Left lobe of liver (tissue), 2 donors: Measurements from ENCODE around the gene NCOA5. TPM values are rescaled to one million over a fixed set of nuclear protein-coding genes. Genes with fewer than 3 reads are reported as not detected.
A peak's percentile ranks its signal among the peaks of the same experiment; 100 is the strongest.

Experiments
- ATAC-seq: fragments of 200-7000 bp; cut with Tn5 transposase; one replicate; pipeline ENCODE4 v1.9.1; 2020; ENCODE audit warnings: mild to moderate bottlenecking, moderate library complexity
- DNase-seq: peaks from one replicate; pipeline ENCODE4 v3.0.0-alpha.2; 2020; ENCODE audit warnings: low spot score
- total RNA-seq: library from RNA; stranded (reverse); gene quantifications from one replicate; pipeline ENCODE4 v1.2.1, GENCODE V29; 2021
- donor health status: DM: no; HTN: no; CAD: no; lungs with moderate emphysema.
- donor health status: DM: no; HTN: yes; CAD: no.

The NCOA5 gene
- total RNA-seq, 1 donor from 2014 or later: 8.2 TPM

DNA sequence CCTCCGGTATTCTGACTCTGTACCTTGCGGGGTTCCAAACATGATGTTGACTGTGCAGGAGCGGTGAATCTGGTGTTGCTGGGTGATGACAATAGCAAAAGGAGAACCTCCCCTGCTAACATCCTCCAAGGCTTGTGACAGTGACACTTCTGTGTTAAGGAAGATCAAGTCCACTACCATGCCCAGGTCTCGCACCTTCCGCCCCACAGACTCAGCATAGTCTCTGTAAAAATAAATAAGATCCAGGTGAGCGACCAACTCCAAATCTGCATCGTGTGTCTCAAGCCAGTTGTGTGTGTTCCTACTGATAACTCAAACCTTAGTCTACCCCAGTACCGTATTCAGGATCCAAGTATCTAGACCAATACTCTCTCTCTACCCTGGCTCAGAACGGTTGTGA is 24.8 kb downstream of the NCOA5 start:
- ATAC-seq: no peak
- no peak for DNase-seq

DNA sequence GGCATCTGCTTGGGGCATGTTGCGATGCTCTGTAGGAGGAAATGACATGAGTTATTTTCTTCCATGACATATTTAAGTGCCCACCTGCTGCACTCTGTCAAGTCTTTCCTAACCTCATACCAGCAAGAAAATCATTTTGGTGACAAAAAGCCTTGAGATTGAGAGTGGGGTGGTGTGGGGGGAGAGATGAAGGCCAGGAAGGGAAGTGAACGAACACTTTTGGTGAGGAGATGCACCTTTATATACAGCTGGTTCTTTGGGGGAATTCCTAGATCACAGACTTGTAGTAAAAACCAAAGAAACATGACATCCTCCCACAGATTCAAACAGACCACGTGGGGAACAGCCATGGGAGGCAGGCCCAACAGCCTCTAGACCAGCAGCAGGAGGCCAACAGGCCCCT is 26.1 kb downstream of the NCOA5 start:
- DNase-seq: no peak
- no peak for ATAC-seq

DNA sequence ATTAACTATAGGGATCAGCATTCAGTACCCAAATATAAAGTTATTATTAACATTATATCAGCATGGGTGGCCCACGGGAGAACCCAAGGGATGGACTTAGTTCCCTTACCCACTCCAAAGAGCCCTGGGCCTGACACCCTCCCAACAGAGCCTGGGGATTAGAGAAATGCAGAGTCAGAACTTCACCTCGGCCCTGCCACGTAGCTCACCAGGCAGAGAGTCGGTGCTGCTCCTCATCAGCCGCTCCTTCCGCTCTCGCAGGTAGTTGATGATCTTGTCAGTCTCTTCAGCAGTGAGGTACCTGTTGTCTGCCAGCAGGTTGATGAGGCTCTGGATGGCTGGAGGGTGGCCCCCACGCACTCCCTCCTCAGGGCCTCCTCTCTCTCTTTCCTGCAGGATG is 26.6 kb downstream of the NCOA5 start:
- ATAC-seq (no peak), DNase-seq (no peak)

DNA sequence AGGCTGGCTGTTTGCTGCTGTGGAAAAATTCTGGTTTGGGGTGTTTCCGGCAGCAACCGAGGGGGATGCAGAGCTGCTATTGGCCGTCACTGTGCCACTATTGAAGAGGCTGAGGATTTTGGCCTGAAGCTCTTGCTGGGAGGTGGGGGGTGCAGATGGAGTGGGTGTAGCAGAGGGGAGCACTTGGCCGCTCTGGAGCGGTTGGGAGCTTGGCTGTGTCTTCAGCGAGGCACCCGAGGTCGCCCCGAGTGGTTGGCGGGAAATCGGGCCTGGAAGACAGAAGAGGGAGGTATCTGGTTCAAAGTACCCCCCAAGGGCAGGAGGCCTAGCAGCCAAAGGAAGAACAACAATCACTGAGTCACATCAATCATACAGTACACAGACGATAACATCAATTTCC is 27.1 kb downstream of the NCOA5 start:
- DNase-seq (no peak), ATAC-seq (no peak)

DNA sequence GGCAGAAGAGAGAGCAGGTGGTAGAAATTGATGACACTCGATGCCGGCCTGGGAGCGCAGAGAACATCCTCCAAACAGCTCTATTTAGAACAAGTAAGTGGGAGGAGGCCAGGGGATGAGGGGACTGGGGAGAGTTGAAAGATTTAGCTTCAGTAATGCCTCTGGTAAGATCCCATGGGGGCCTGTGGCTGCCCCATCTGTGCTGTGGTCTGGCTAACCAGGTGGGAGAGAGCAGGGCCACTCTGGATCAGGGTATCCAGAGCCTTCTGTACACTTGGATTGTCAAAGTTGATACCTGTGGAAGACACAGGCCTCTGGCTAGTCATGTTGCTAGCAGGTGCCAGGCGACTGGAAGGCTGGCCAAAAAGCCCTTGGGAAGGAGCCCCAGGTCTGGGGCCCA is 27.6 kb downstream of the NCOA5 start:
- no peak for ATAC-seq
- DNase-seq: no peak

DNA sequence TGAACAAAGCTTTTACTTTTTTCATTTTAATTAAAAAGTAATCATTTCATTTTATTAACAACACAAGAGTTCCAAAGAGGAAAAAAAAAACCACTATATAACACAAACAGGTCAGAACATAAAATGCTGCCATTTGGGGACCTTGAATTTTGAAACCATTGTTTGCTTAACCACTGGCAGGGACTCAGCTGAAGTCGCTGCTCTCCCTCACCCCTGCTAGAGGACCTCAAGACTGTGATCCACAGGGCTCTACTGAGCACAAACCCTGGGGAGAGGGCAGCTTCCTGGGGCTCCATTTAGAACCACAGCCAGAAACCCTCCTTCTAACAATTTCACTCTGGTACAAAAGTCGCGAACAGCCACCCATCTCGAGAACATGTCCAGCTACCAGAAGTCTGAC is 28.8 kb downstream of the NCOA5 start:
- DNase-seq: no peak
- ATAC-seq: peak; percentile 27

DNA sequence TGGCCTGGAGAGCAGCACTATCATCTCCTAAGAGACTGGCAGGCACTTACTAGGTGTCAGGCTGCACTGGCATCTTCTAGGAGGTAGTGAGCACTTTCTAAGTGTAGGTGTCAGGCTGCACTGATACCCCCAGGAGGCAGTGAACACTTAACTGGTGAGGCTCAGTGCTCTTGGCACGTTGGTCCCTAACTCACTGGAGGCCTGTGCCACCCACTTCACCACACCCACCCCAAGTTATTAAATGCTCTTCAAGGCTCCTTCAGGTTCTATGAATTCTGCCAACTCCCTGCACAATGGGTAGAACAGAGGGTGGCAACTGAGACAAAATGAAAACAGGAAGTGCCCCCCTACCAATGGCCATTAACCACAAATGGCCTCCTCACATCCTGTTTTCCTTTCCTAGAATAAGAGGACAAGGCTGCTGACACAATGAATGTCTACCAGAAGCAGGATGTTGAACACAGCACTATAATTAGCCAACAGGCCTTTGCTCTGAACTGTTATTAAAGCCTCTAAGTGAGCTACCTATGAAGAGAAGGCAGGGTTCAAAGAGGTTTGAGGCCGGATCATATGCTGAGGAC is 29.4 kb downstream of the NCOA5 start:
- DNase-seq: no peak
- ATAC-seq: no peak

DNA sequence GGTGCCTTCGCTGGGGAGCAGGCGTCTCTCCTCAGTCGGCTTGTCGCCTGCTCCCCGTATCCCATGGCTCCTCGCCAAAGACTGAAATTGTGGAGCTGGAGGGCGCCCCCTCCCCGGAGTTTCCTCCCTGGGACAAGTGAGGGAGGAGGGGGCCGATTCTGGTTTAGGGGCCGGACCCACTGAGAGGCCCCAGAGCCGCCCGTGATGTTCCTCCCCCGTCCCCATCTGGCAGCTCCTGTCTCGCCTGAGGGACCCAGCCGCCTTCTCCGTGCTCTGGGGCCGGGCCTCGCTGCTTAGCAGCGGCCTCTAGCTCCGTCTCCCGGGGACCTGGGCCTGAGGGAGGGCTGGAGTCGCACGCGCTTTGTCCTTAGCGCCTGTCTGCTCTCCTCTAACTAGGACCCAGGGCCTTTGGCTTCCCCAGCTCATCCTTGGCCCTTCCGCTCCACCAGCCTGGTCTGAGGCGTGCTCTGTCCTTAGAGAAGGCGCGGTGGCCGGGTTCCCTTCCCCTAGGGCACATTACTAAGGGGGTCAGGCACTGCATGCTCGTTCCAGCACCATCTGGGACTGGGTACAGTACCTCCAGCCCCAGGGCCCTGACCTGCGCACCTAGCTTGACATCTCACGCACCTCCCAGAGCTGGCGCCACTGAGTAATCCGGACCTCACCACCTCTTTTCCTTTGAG is 31.0 kb downstream of the NCOA5 start:
- peak; percentile 17 for ATAC-seq
- DNase-seq: peak; percentile 49

DNA sequence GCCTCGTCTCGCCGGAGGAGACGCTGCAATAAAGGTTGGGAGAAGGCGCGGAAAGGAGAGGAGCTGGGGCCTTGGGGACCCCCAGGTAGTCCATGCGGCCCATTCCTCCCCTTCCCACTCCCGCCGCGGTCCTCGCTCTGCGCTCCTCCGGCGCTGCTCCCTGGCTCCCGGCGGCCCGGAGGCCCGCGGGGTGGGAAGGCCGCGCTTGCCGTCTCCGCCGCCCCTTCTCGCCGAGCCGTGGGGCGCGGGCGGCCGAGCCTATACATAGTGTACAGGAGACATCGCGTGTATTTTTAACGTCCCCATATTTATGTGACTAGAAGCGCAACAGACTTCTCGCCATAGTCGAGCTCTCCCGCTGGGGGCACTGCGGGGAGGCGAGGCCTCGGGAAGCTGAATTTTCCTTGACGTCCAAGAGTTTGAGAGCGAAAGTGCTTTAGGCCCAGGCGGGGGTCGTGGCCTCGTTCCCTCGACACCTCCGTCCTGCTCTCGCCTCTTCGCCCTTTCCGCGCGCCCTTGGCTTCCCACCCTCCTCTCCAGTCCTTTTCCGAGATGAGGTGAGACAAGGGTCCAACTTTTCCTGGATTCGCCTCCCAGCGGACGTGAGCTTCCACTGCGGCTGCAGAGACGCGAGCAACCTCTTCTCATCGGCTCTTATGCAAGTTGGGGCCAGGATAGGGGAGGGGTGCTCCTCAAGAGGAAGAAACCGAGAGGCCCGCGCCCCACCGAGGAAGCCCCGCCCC is 31.7 kb downstream of the NCOA5 start:
- ATAC-seq (peak; percentile 32), DNase-seq (peak; percentile 35)

DNA sequence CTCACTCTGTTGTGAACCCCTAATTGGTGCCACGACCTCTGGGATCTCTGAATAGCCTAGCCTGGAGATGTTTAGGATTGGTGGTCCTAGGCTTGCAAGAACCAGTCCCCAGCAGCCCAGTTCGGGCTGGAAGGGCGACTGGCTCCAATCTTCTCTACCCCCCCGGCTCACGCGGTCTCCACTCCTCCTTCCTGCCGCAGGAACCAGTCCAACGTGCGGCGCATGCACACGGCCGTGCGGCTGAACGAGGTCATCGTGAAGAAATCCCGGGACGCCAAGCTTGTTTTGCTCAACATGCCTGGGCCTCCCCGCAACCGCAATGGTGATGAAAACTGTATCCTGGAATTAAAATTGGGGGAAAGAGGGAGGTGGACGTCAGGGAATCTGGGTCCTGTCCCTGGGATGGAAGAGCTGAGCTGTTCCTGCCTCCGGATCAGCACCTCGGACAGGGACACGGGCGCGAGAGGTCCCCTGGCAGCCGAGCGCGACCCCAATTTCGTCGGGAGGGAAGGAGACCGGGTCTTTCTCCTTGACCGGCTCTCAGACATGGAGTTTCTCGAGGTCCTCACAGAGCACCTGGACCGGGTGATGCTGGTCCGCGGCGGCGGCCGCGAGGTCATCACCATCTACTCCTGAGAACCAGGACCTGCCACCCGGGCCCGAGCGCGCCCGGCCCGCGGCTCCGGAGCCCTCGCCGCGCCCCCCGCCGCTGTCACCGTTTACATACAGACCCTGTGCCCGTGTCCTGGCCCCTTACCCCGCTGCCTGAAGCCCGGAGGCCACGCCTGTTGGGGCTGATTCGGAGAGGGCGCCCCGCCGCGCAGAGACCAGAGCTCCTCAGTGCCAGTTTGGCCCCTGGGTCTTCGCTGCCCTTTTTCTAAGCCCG is 32.5 kb downstream of the NCOA5 start:
- DNase-seq (peak; percentile 42), ATAC-seq (peak; percentile 43)

DNA sequence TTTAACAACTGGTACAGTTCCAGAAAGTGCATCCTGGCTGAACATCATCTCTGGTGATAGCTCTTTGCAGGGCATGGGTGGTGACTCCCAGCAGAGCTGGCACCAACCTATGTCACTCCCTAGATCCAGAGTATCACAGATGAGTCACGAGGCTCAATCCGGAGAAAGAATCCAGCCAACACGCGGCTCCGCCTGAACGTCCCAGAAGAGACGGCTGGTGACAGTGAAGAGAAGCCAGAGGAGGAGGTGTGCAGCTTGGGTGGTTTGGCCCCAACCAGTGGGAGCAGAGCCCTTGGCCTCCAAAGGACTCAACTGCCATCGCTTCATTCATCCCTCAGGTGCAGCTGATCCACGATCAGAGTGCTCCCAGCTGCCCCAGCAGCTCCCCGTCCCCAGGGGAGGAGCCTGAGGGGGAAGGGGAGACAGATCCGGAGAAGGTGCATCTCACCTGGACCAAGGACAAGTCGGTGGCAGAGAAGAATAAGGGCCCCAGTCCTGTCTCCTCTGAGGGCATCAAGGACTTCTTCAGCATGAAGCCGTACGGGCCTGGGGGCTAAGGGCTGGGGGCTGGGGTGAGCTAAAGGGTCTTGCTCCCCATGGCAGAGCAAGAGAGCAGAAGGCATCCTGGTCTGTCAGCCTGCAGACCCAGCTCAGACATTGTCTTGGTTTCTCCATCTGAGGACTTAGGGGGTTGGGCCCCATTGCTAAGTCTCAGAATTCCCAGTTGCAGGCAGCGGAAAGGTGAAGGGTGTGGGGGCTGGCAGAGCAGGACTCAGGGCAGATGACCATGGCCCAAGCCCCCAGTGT is 33.5 kb downstream of the NCOA5 start:
- no peak for ATAC-seq
- DNase-seq: peak; percentile 27

DNA sequence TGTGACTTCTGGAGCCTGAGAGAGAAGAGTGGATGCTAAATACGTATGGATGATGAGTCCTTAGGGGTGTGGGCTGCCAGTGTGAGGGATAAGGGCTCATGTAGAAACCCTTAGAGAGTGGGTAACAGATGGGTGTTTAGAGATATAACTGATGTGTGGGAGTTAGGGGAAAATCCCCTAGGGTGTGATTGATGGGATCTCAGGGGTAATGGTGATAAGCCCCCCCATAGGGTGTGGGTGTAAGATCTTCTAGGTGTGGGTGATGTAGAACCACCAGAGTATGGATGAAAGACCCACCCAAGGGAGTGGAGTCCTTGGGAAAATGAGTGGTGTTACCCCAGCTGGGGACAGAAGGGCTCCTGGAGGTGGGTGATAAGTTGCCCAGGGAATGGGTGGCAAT is 34.5 kb downstream of the NCOA5 start:
- DNase-seq (peak; percentile 22), ATAC-seq (no peak)

DNA sequence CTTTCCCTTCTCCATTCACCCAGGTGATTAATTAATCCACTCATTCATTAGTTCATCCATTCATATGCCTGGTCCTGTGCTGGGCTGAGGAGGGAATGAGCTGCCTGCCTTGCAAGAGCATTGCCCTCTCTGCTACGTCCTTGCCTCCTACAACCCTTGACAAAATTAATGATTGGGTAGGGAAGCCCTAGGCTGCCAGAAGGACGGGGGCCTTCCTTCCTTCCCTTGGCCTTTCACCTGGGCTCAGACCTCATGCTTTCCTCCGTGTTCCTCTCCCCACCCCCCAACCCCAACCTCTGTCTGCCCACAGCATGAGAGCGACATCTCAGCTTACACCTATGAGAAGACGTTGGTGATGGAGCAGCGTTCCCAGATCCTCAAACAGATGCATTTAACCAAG is 35.2 kb downstream of the NCOA5 start:
- ATAC-seq (no peak), DNase-seq (no peak)

DNA sequence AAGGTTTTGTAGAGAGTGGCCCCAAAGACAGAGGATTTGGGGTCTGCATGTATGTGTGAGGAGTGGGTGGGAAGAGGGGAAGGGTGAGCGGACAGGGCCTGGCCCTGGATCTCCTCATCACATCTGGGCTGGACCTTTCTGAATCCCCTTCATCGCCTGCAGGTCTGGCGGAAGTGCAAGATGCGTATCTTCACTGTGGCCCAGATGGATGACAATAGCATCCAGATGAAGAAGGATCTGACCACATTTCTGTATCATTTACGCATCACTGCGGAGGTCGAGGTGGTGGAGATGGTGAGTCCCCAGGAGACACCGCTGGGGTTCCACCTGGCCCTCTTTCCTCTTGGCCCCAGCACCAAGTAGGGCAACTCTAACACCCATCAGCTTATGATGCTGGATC is 36.3 kb downstream of the NCOA5 start:
- no peak for ATAC-seq
- no peak for DNase-seq

DNA sequence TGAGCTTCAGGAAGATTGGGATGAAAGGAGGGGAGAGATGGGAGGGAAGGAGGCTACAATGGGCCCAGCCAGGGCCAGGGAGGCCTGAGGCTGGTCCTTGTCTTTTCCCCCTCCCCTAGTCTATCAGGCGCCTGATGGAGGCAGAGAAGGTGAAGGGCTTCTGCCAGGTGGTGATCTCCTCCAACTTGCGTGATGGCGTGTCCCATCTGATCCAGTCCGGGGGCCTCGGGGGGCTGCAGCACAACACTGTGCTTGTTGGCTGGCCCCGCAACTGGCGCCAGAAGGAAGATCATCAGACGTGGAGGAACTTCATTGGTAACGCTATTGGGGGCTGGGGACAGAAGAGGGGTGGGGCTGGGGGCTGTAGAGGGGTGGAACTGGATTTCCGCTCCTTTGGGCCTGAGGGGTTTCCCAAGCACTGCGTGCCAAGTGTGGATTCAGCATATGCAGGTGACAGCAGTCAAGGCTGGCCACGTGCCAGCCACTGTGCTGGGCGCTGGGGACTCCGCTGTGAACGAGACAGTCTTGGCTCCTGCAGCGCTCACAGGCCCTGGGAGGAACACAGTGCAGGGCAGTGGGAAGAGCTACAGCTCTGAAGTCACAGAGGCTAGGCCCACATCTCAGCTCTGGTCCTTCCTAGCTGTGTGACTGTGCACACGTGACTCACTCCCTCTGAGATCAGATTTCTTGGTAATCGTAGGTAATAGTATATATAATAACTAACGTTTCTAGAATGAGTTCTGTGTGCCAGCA is 38.0 kb downstream of the NCOA5 start:
- no peak for ATAC-seq
- no peak for DNase-seq

DNA sequence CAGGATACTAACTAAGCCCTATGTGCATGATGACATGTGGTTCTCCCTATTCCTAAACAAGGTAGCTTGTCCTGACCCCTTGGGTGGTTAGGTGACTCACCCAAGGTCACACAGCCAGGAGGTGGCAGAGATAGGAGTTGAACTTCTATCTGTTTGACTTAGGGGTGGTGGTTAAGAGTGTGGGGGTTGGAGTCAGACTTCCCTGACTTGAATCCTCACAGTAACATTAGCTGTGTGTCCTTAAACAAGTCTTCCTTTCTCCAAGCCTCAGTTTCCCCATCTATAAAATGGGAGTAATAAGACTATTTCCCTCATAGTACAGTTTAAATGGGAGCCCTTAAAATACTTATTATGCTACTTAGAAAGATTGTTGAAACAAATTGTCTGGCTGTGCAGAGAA is 38.9 kb downstream of the NCOA5 start:
- ATAC-seq (no peak), DNase-seq (no peak)

DNA sequence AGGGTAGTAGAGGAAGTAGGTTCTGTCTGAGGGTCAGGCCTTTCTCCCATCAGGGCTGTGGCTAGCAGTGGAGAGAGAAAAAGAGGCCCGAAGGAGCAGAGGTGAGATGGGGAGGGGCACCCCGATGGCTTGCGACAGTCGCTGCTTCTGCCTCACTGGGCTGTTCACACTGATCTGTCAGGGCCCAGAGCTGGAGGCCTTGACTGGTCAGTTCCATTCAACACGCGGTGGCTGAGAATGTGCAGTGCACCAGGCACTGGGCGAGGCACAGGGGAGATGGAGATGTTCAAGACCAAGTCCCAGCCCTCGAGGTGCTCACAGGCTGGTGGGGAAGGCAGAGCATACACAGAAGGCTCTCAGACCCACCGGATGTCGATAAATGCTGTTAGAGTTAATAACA is 39.3 kb downstream of the NCOA5 start:
- no peak for DNase-seq
- no peak for ATAC-seq

DNA sequence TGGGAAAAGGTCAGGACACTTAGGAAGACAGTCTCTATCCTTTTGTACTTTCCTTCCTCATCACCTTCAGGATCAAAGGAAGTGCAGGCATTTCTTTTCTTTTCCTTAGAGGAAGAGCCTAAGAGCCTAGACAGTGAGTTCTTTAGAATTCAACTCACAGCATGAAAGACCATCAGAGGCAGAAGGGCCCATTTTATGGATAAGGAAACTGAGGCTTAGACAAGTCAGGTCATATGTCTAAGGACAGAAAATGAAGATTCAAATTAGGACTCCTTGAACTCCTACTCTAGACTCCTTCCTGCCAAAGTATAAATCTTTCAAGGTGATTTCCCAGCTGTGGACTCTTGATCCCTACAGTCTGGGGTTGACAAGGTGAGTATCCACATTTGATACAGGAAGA is 39.9 kb downstream of the NCOA5 start:
- DNase-seq: no peak
- no peak for ATAC-seq

DNA sequence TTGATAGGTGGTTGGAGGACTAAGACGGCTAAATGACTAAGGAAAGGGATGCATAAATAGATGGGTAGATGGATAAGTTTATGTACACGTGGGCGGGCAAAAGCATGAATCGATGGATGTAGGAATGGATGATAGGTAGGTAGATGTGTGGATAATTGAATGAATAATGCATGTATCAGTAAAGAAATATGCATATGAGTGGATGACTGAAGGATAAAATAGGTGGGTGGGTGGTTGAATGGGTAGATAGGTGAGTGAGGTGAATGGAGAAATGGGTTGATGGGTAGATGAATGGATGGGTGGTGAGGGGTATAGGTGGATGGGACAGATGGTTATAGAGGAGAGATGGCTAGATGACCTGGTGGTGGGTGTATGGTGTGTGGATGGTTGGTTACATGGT is 40.6 kb downstream of the NCOA5 start:
- ATAC-seq (no peak), DNase-seq (no peak)

DNA sequence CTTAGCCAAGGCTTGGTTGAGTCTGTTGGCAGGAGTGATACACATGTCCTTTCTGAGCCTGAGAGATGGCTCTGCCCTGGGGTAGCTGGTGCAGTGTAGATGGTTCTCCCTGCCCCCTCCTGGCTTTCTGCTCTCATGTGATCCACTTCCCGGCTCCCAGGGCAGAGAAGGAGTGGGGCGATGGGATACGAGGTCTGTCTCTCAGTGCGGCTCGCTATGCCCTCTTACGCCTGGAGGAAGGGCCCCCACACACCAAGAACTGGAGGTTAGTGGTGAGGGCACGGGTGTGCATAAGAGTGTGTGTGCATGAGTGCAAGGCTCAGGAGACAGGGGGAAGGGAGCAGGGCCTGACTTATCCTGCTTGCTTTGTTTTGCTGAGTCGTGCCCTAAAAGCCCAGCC is 41.9 kb downstream of the NCOA5 start:
- ATAC-seq (no peak), DNase-seq (no peak)
